Activated naive CD8-positive, alpha-beta T cell treated with anti-CD3 and anti-CD28 coated beads, Interleukin-2, amount 10 ng/mL, durations not matched to agents 7 days and 5 days (primary cell): ENCODE measurements around the gene SIRT1. TPM values are rescaled to one million over a fixed set of nuclear protein-coding genes. Genes with fewer than 3 reads are reported as not detected.
"Not testable (repeated sequence)": the region's sequence is repeated elsewhere in the genome, so short reads cannot be mapped to it uniquely, and the experiment has no call there.

ENCODE experiments used
- ATAC-seq: fragments of 150-1000 bp; cut with Tn5 transposase; one replicate; pipeline ENCODE4 v1.10.0; 2021; ENCODE audit warnings: low read depth, moderate library complexity
- POLR2A ChIA-PET: fragments of 350-600 bp; sonication (Branson Sonifier 250); formaldehyde crosslinking; loops from one replicate; lab custom pipeline; 2021; ENCODE audit warnings: antibody characterized with exemption; lab: Charles Lee
- DNase-seq: peaks from one replicate; pipeline ENCODE4 v3.0.0; 2021
- H3K27ac Mint-ChIP-seq: one replicate; pipeline ENCODE4 v1.8.0; 2022; ENCODE audit warnings: mild to moderate bottlenecking, mixed read lengths
- H3K27me3 Mint-ChIP-seq: one replicate; pipeline ENCODE4 v1.8.0; 2022; ENCODE audit warnings: mild to moderate bottlenecking, moderate library complexity, mixed read lengths
- H3K36me3 Mint-ChIP-seq: one replicate; pipeline ENCODE4 v1.8.0; 2021; ENCODE audit warnings: mild to moderate bottlenecking, mixed read lengths
- H3K4me1 Mint-ChIP-seq: one replicate; pipeline ENCODE4 v1.8.0; 2021; ENCODE audit warnings: mixed read lengths
- H3K4me3 Mint-ChIP-seq: one replicate; pipeline ENCODE4 v1.8.0; 2022; ENCODE audit warnings: mild to moderate bottlenecking, moderate library complexity, mixed read lengths
- H3K9me3 Mint-ChIP-seq: one replicate; pipeline ENCODE4 v1.8.0; 2021; ENCODE audit warnings: mixed read lengths
- total RNA-seq, 2 experiments: library from RNA; stranded (reverse); gene quantifications; one replicate each; pipeline ENCODE4 v1.2.3, GENCODE V29; 2021

SIRT1 gene
- total RNA-seq, 2 experiments from 2014 or later = 31.6 to 31.7 TPM

- Mint-ChIP-seq H3K9me3 (no peaks in the 10 kb centered on the region), H3K36me3 (peaks cover 3% of the 10 kb centered on the region), H3K27me3 (no peaks in the 10 kb centered on the region), H3K27ac (no peak overlapping the region), H3K4me3 (no peak overlapping the region), H3K4me1 (peaks cover 14% of the 10 kb centered on the region)
- POLR2A ChIA-PET = no interaction called here
- DNase-seq (no peak), ATAC-seq (no peak)
These were observed 30.9 kb upstream of the SIRT1 start for GRCh38 chr10:67853512-67853911.

GRCh38 chr10:67858971-67859370, 25.5 kb upstream of the SIRT1 start:
- DNase-seq (no peak), ATAC-seq (no peak)
- H3K9me3 Mint-ChIP-seq = no peaks in the 10 kb centered on the region
- no peaks in the 10 kb centered on the region for H3K27me3 Mint-ChIP-seq
- H3K4me3 Mint-ChIP-seq = no peak overlapping the region
- H3K36me3 Mint-ChIP-seq = no peaks in the 10 kb centered on the region
- POLR2A ChIA-PET = no interaction called here
- H3K4me1 Mint-ChIP-seq = peaks cover 8% of the 10 kb centered on the region
- no peak overlapping the region for H3K27ac Mint-ChIP-seq

GRCh38 chr10:67861750-67862432, 22.6 kb upstream of the SIRT1 start:
- Mint-ChIP-seq H3K27me3 (no peaks in the 10 kb centered on the region), H3K27ac (no peak overlapping the region), H3K9me3 (no peaks in the 10 kb centered on the region), H3K4me3 (no peak overlapping the region), H3K4me1 (no peaks in the 10 kb centered on the region), H3K36me3 (no peaks in the 10 kb centered on the region)
- ATAC-seq = no peak
- DNase-seq = no peak
- POLR2A ChIA-PET = interaction anchor here (1.1 kb wide), 1 partner anchor 22 kb away, joined by 3 read pairs; the partner anchor contains the start of gene SIRT1

- no peaks in the 10 kb centered on the region for H3K27me3 Mint-ChIP-seq
- no peak for ATAC-seq
- DNase-seq = no peak
- no peaks in the 10 kb centered on the region for H3K36me3 Mint-ChIP-seq
- no peaks in the 10 kb centered on the region for H3K9me3 Mint-ChIP-seq
- no peaks in the 10 kb centered on the region for H3K4me1 Mint-ChIP-seq
- POLR2A ChIA-PET = interaction anchor here (1.1 kb wide), 1 partner anchor 21 kb away, joined by 3 read pairs; the partner anchor contains the start of gene SIRT1
- no peak overlapping the region for H3K27ac Mint-ChIP-seq
- no peak overlapping the region for H3K4me3 Mint-ChIP-seq
These were observed 21.4 kb upstream of the SIRT1 start for GRCh38 chr10:67863094-67863493.

GRCh38 chr10:67864607-67865371, 19.7 kb upstream of the SIRT1 start:
- Mint-ChIP-seq H3K4me1 (no peaks in the 10 kb centered on the region), H3K4me3 (no peak overlapping the region), H3K36me3 (no peaks in the 10 kb centered on the region), H3K9me3 (no peaks in the 10 kb centered on the region), H3K27ac (no peak overlapping the region), H3K27me3 (no peaks in the 10 kb centered on the region)
- DNase-seq (no peak), ATAC-seq (no peak)
- POLR2A ChIA-PET = no interaction called here

- Mint-ChIP-seq H3K4me1 (no peaks in the 10 kb centered on the region), H3K27me3 (no peaks in the 10 kb centered on the region), H3K4me3 (no peak overlapping the region), H3K27ac (no peak overlapping the region), H3K9me3 (no peaks in the 10 kb centered on the region), H3K36me3 (no peaks in the 10 kb centered on the region)
- POLR2A ChIA-PET = no interaction called here
- DNase-seq (no peak), ATAC-seq (no peak)
These were observed 16.3 kb upstream of the SIRT1 start for GRCh38 chr10:67868132-67868531.

- Mint-ChIP-seq H3K4me1 (no peaks in the 10 kb centered on the region), H3K27me3 (no peaks in the 10 kb centered on the region), H3K4me3 (no peak overlapping the region), H3K27ac (no peak overlapping the region), H3K36me3 (no peaks in the 10 kb centered on the region), H3K9me3 (no peaks in the 10 kb centered on the region)
- POLR2A ChIA-PET = no interaction called here
- ATAC-seq = no peak
- no peak for DNase-seq
These were observed 14.5 kb upstream of the SIRT1 start for GRCh38 chr10:67869996-67870395.

GRCh38 chr10:67875340-67876238, 8.9 kb upstream of the SIRT1 start:
- POLR2A ChIA-PET = no interaction called here
- ATAC-seq (no peak), DNase-seq (no peak)
- no peaks in the 10 kb centered on the region for H3K4me1 Mint-ChIP-seq
- no peak overlapping the region for H3K27ac Mint-ChIP-seq
- no peak overlapping the region for H3K4me3 Mint-ChIP-seq
- H3K27me3 Mint-ChIP-seq = no peaks in the 10 kb centered on the region
- no peaks in the 10 kb centered on the region for H3K9me3 Mint-ChIP-seq
- H3K36me3 Mint-ChIP-seq = no peaks in the 10 kb centered on the region

- H3K9me3 Mint-ChIP-seq, ATAC-seq, POLR2A ChIA-PET, DNase-seq, H3K36me3 Mint-ChIP-seq, H3K27ac Mint-ChIP-seq, H3K4me1 Mint-ChIP-seq, H3K4me3 Mint-ChIP-seq, H3K27me3 Mint-ChIP-seq: not testable (repeated sequence)
These were observed 7.0 kb upstream of the SIRT1 start for GRCh38 chr10:67877421-67877820.

GRCh38 chr10:67878133-67878532, 6.3 kb upstream of the SIRT1 start:
- Mint-ChIP-seq H3K9me3 (no peaks in the 10 kb centered on the region), H3K4me1 (no peaks in the 10 kb centered on the region), H3K27me3 (peaks cover 2% of the 10 kb centered on the region), H3K36me3 (no peaks in the 10 kb centered on the region), H3K27ac (no peak overlapping the region), H3K4me3 (no peak overlapping the region)
- DNase-seq = no peak
- no peak for ATAC-seq
- POLR2A ChIA-PET = no interaction called here

GRCh38 chr10:67883710-67884312, 645 bp upstream of the SIRT1 start:
- peaks cover 12% of the 10 kb centered on the region for H3K36me3 Mint-ChIP-seq
- no peaks in the 10 kb centered on the region for H3K9me3 Mint-ChIP-seq
- peaks cover 13% of the 10 kb centered on the region for H3K4me1 Mint-ChIP-seq
- ATAC-seq (peak; percentile 1), DNase-seq (no peak)
- H3K27me3 Mint-ChIP-seq = peaks cover 2% of the 10 kb centered on the region
- POLR2A ChIA-PET = interaction anchor here (0.5 to 1.6 kb wide), 8 partner anchors 11 to 448 kb away, joined by 3 to 6 read pairs (median 3); partner anchors contain the start of gene HNRNPH3
- H3K4me3 Mint-ChIP-seq = peak overlapping the region; percentile 80
- peak overlapping the region; percentile 84 for H3K27ac Mint-ChIP-seq

GRCh38 chr10:67884842-67885670, 600 bp downstream of the SIRT1 start:
- POLR2A ChIA-PET = interaction anchor here (0.6 to 1.9 kb wide), 17 partner anchors 9 to 447 kb away, joined by 3 to 10 read pairs (median 4); partner anchors contain the start of gene HNRNPH3
- H3K27ac Mint-ChIP-seq = peak overlapping the region; percentile 89
- ATAC-seq = peak; percentile 79

More at GRCh38 chr10:67884842-67885670, 600 bp downstream of the SIRT1 start:
- Mint-ChIP-seq H3K27me3 (peaks cover 2% of the 10 kb centered on the region), H3K4me1 (peaks cover 21% of the 10 kb centered on the region), H3K9me3 (no peaks in the 10 kb centered on the region), H3K4me3 (peak overlapping the region; percentile 91), H3K36me3 (peaks cover 23% of the 10 kb centered on the region)
- DNase-seq = peak; percentile 79
